NCI-H187 treated with DMSO at 0.1 percent for 48 hours (cell line): ENCODE measurements around the gene LRRC46.

Experiments
- DNase-seq: peaks from one replicate; lab custom pipeline; 2025; lab: John Stamatoyannopoulos, UW

The LRRC46 gene

DNA sequence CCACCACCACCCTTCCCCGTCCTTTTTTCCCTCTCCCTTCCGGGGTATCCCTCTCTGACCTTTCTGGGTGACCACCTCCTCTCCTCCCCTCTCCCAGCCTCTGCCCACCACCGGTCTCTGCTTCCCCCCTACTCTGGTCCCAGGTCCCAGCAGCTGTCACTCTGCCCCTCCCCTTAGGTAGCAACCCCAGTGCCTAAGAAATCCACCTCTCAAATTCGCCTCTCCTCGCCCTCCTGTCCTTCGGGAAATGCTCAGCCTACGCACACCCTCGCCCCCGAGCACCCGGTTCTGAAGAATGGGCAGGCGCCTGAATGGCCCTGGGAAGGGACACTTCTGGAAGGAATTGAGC is 20.3 kb downstream of the LRRC46 start:
- DNase-seq: no peak

DNA sequence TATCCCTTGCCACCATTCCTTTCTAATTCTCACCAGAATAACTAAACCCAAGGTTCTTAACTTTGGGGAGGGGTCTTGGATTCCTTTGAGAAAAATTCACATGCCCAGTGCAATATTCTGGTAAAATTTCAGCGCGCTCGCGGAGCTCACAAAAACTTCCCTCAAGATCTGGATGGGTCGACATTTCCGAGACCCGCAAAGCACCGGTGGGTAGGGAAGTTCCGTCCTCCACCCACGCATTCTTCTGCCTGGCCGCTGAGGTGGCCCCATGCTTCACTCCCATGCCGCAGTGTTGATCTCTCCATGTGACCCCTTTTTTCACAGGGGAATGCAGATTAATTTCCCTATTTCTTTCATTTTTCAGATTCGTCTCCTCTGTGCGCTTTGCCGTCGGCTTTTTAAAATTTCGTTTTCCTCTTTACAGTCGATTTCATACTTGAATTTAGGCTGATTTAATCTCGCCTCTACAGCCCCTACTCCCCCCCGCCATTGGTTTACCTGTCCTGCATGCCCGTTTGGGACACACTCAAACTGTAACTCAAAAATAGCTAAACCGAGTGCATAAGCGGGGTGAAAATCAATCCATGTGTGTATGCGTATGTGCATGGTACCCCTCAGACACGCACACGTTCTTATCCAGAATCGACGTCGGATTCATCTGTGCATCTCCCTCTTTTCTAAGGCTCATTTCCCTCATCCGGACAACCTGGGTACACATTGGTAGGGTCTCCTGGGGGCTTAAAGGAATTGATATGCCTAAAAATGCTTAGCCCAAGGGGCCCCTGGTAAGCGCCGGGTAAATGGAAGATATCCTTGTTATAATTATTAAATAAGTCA is 20.9 kb downstream of the LRRC46 start:
- DNase-seq: no peak

DNA sequence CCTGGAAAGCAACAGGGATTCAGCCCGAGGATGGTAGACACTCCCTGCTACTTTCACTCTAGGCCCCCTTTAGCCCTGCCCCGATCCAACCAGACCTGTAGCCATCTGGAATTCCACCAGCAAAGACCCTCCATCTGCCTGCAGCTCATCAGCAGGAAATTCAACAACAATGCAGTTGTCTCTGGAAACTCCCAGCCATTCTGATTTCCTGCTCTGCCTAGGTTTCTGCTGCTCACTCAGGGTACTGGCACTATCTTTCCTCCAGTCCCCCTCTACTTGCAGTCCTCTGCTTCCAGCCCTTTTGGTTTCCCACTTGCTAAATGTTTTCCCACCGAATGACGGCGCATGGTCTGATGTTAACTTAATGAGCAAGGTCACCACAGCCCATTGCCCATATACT is 22.1 kb downstream of the LRRC46 start:
- no peak for DNase-seq

- no peak for DNase-seq
Observed at GRCh38 chr17:47855737-47856136, 24.3 kb downstream of the LRRC46 start.

- no peak for DNase-seq
Observed at GRCh38 chr17:47856830-47857229, 25.4 kb downstream of the LRRC46 start.

- no peak for DNase-seq
Observed at GRCh38 chr17:47857551-47858455, 26.3 kb downstream of the LRRC46 start.

GRCh38 chr17:47860386-47860785 is 28.9 kb downstream of the LRRC46 start:
- DNase-seq: no peak

DNA sequence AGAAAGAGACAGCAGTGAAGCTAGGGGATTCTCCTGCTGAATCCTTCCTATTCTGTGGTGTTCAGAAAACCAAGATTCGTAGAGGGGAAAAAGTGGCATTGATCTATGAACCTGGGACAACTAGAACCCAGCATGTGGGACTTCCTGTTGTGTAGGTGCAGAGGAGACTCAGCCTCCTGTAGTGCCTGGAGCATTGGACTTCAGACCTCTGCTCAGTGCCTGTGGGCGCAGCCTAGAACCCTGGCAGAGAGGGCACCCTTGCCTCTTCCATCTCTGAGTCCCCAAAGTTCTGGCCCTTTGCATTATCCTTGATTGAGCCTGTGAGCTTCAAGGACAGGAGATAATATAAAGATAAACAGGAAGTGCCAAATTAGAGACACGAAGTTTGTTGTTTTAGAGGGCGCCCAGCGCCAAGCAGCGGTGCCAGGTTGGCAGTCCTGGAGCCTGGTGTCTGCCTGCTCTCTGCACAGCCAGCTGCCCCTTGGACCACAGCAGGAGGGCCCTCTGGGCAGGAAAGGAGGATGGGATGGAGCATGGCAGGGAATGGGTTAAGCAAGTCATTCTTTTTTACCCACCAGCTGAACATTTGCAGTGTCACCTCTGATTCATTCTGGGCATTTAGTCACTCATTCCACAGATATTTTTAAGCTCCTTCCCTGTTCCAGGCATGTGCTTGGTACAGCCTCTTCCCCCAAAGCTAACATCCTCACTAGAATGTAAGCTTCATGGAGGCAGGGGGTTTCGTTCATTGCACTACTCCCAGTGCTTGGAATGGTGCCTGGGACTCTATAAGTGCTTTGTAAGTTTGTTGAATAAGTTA is 31.4 kb downstream of the LRRC46 start:
- DNase-seq: no peak

GRCh38 chr17:47864791-47865216 is 33.3 kb downstream of the LRRC46 start:
- no peak for DNase-seq

DNA sequence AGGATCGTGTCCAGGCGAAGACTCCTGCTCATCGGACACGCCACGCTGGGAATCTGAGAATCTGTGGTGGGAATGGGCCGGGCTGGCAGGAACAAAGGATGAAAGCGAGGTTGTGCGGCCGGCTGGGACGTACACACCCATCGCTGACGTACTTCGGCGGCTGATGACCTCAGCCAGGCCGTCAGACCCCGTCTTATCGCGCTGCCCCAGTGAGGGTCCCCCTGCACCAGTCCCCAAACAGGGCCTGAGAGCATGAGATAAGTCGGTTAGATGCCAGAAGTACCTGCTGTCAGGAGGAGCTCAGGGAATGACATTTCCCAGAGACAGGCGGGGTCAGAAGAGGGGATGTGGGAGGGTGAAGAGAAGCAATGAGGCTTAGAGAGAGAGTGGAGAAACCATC is 35.5 kb downstream of the LRRC46 start:
- no peak for DNase-seq

- DNase-seq: no peak
Observed at GRCh38 chr17:47867813-47868533, 36.5 kb downstream of the LRRC46 start.

- DNase-seq: no peak
Observed at GRCh38 chr17:47869114-47869513, 37.6 kb downstream of the LRRC46 start.

DNA sequence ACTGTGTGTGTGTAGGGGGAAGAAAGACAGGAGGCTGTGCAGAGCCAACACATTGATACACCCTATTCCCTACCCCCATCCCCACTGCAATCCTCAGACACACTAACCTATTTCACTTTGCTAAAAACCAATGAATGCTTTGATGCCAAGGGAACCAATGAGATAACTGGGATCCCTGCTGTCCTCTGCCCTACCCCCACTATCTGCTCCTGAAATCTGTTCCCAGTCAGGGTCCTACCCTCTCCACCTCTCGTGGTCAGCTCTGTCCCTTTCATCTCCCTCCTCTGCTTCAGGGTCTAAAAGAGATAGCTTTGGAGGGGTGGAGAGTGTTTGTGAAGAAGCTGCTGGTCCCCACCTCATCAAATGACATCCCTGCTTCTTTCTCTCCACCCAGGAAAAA is 38.6 kb downstream of the LRRC46 start:
- DNase-seq: no peak

- no peak for DNase-seq
Observed at GRCh38 chr17:47871048-47871447, 39.6 kb downstream of the LRRC46 start.

GRCh38 chr17:47872019-47872650 is 40.7 kb downstream of the LRRC46 start:
- no peak for DNase-seq

- DNase-seq: no peak
Observed at GRCh38 chr17:47872651-47873161, 41.2 kb downstream of the LRRC46 start.

DNA sequence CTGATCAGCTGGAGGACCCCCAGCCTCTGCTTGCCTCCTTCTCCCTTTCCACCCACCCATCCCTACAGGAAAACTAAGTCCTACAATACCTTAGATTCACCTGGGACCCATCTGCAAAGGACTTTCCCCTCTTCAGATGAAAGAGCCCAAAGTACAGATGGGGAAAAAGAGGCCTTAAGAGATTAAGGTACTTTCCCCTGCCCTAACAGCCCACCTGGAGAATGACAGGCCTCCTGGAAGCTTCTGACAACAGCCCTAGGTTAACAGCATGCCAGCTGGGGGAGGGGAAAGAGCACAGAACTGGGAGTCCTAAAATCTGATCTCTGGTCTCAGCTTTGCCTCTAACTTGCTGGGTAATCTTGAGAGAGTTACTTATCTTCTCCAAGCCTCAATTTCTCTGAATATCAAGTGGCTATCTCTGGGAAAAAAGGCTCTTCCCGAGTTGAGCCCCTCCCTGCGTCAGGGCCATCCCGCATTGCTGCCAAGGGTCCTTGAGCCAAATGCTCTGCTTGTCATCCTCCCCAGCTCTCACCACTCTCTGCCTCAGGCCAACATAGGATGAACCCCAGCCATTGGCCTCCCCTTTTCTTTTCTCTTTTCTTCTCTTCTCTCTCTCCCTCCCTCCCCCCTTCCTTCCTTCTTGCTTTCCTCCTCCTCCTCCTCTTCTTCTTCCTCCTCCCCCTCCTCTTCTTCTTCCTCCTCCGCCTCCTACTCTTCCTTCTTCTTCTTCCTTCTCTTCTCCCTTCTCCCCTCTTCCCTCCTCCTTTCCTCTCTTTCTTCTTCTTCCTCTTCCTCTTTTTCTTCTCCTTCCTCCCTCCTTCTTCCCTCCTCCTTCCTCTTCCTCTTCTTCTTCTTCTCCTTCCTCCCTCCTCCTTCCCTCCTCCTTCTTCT is 42.0 kb downstream of the LRRC46 start:
- DNase-seq: no peak

DNA sequence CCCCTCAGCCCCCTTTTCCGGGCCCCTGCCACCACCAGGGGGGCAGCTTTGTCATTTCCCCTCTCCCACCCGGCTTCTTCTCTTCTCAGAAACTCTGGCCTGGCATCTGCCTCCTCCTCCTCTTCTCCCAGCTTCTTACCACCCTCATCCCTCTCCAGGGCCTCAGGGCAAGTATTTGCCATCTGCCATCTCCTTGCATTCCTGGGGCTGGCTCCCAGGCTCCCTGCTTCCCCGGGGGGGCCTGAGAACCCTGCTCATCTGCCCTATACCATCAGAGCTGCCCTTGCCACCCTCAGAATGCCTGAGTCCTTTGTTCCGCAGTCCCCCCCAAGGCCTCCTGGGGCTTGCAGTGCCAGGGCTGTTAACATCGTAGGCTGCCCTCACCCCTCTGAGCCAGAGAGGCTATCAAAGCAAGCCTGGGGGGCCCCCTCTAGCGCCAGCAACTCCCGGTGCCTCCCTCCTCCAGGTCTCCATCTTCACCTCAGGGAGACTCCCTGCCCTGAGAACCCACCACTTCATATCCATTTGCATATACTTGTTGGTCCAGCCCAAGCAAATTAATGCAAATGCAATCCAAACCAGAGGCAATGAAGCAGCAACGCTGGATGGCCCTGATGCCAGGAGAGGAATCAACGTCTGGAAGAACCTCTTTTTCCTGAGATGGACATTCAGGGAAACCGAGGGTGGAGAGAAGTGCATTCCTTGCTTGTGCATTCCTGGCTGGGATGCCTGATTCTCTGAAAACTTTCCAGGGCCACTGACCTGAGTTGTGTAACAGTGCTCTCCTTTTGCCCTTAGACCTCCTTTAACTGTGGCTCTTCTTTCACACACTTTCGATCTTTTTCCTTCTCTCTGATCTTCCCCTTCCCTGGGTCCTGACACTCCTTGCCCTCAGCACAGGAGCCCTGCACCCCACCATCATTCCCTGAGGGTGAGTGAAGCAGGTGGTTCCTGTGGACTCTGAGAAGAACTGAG is 43.8 kb downstream of the LRRC46 start:
- no peak for DNase-seq
